GM12865 (cell line): ENCODE results near the gene ZNF821.
A peak's percentile ranks its signal among the peaks of the same experiment; 100 is the strongest.
"Not testable (repeated sequence)": the region's sequence is repeated elsewhere in the genome, so short reads cannot be mapped to it uniquely, and the experiment has no call there.

Experiments
- DNase-seq: peaks from one replicate; pipeline ENCODE4 v3.0.0; 2010; ENCODE audit warnings: low read depth
- H3K4me3 ChIP-seq: 2 replicates; pipeline ENCODE4 v1.5.1; 2011; ENCODE audit warnings: mild to moderate bottlenecking, low read depth, low read length, control low read depth
- TF ChIP-seq, protein P1 (sequence below): IDR thresholded peaks from 2 replicates; pipeline ENCODE4 v1.5.1; 2011; ENCODE audit warnings: low read length, control low read depth, low read depth, inconsistent platforms; ENCODE audit not compliant: insufficient read depth; ENCODE audit errors: missing control alignments

ZNF821 gene

DNA sequence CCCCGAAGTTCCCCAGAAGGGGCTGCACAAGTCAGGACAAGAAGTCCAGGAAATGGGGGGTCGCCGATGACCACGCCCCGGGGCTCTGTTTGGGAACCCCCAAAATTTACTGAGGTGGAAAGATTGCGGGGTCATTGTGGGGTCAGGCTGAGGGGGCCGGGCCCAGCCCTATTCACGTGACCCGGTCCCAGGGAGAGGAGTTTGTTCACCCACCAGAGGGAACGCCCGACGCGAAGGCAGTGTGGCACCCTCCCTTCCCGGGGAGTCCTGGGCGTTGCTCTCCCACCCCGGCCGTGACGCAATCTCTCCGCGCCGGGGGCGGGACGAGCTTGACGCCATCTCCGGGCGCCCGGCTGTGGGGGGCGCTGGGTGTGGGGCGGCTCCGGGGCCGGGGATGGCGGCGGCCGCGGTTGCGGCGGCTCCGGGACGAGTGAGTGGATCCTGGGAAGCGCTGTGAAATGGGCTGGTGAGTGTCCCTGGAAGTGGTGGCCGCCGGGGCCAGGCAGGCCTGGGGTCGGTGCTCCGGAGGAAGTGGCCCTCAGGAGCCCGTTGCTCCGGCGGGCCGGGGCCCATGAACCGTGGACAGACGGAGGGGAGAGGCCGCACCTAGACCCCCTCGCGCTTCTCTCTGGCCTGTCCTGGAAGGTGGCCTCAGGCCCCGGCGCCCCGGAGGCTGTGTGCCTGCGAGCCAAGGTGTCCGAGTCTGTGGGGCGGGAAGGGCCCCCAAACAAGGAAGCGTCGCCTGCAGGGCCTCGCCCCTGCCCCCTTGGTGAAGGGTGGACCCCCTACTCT lies 38.1 kb downstream of the ZNF821 start, which contains the start of gene ATXN1L:
Gene ATXN1L, plus strand, starts transcription at position 338 of the 792 bp plus-strand sequence. CDS start 3,765 bp downstream, outside the sequence.
- TF ChIP-seq, protein P1, sequence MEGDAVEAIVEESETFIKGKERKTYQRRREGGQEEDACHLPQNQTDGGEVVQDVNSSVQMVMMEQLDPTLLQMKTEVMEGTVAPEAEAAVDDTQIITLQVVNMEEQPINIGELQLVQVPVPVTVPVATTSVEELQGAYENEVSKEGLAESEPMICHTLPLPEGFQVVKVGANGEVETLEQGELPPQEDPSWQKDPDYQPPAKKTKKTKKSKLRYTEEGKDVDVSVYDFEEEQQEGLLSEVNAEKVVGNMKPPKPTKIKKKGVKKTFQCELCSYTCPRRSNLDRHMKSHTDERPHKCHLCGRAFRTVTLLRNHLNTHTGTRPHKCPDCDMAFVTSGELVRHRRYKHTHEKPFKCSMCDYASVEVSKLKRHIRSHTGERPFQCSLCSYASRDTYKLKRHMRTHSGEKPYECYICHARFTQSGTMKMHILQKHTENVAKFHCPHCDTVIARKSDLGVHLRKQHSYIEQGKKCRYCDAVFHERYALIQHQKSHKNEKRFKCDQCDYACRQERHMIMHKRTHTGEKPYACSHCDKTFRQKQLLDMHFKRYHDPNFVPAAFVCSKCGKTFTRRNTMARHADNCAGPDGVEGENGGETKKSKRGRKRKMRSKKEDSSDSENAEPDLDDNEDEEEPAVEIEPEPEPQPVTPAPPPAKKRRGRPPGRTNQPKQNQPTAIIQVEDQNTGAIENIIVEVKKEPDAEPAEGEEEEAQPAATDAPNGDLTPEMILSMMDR, result no peak
- peak; percentile 97 for DNase-seq
- peak within 1 kb of the TSS; percentile 79 for H3K4me3 ChIP-seq

DNA sequence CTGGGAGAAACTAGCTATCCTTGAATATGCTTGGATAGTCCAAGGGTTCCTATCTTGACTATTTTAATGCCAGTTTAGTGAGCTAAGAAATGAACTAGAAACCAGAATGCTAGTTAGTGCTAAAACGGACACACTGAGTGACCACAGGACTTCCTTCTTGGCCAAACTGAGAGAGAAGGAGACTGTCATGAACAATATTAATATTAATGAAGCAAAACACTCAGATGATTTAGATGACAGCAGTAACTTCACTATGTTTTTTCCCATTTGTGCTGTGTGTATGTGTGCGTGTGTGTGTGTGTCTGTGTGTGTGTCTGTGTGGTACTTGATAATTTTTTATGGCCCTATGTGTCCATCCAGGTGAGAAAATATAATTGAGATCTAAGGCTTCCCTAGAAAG lies 40.4 kb downstream of the ZNF821 start:
- TF ChIP-seq, protein P1, result no peak
- DNase-seq, result peak; percentile 76
- peak overlapping the region; percentile 12; the same call in 1 of the 2 replicates for H3K4me3 ChIP-seq

DNA sequence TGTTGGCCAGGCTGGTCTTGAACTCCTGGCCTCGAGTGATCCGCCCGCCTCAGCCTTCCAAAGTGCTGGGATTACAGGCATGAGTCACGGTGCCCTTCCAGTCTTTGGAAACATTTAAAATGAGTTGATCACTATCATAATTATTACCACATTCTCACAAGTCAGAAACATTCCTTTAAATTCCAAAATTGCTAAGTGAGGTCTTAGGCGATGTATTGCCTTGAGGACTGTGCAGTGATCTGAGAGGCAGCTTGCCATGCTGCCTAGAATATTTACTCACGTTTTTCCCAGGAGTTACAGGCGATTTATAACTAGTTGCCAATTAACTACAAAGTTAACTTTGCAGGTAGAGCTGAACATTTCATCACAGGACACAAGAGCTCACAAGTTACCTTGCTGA lies 43.9 kb downstream of the ZNF821 start:
- TF ChIP-seq, protein P1, result no peak
- no peak for DNase-seq
- no peak overlapping the region for H3K4me3 ChIP-seq

DNA sequence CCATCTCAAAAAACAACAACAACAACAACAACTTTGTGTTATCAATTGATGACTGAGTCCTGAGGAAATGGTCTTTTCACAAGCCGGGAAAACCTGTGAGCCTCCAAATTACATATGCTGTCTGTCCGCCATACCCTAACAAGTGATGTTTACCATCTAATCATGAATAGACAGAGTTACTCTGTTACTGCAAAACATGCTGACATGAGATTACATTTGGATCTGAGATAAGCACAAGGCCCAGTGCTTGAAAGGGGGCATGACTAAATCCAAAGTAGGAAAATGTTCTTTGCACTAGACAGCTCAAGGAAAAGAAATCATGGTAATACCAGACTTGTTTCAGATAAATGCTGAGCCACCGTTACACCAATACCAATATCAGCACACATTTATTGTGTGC lies 46.8 kb downstream of the ZNF821 start:
- TF ChIP-seq, protein P1, result no peak
- H3K4me3 ChIP-seq, result no peak overlapping the region
- no peak for DNase-seq

DNA sequence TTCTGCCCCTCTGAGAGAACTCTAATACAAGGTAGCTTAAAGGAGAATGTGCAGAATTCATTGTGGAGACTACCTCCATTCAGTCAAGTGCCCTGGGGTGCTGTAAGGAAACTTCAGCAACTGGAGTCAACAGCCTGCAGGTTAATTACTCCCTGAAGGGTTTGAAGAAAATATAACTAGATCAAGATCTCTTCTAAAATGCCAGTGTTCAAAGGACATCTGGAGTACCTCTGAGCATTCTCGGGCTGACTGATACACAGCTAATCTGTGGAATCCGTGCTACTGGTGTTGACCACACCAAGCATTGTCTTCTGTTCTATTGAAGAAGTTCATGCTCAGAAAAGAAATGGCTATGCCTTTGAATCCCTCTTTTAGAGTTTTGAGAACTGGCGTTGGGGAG lies 49.7 kb downstream of the ZNF821 start:
- no peak overlapping the region for H3K4me3 ChIP-seq
- no peak for DNase-seq

DNA sequence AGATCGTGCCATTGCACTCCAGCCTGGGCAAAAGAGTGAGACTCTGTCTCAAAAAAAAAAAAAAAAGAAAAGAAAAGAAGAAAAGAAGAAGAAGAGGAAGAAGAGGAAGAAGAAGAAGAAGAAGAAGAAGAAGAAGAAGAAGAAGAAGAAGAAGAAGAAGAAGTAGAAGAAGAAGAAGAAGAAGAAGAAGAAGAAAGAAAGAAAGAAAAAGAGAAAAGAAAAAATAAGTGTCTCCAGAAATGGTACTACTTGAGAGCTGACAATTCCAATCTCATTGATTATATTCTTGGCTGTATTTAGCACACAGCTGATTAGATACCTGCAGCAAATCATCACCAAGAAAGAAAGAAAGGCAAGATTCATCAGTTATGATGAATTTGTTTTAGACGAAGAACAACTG lies 51.9 kb downstream of the ZNF821 start:
- not testable (repeated sequence) for DNase-seq, H3K4me3 ChIP-seq

More for the DNA sequence above, 49.7 kb downstream of the ZNF821 start:
- TF ChIP-seq, protein P1, result no peak

DNA sequence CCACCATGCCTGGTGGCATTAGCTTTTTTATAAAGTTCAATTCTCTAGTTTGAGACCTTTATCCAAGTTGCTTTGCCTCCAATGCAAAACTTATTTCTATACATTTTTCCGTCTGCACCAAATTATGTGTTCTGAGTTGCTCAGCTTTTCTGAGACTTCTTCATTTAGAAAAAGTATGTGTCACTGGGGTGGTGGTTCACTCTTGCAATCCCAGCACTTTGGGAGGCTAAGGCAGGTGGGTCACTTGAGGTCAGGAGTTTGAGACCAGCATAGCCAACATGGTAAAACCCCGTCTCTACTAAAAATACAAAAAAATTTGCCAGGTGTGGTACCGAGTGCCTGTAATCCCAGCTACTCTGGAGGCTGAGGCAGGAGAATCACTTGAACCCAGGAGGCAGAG lies 52.3 kb downstream of the ZNF821 start:
- H3K4me3 ChIP-seq, DNase-seq: not testable (repeated sequence)

DNA sequence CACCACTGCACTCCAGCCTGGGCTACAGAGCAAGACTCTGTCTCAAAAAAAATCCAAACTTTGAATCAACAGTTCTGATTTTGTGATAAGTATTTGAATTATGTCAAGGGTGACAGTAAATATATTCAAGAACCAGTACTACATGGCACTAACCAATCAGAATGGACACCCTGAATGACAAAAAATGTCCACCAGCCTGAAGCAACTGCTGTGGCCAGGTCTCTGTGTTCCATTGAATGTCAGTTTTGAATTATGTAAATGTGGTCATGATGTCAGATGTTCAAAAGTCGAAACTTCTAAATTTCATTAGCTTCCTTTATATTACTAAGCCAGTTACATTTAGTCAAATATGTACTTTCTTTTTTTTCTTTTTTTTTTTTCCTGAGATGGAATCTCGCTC lies 53.6 kb downstream of the ZNF821 start:
- TF ChIP-seq, protein P1, result no peak
- DNase-seq, result peak; percentile 57
- H3K4me3 ChIP-seq, result no peak overlapping the region
